Measurements from ENCODE around the gene PTPN13.

GRCh38 chr4:86819561-86819960 lies 225.4 kb downstream of the PTPN13 start:
- TF ChIP-seq POLR2A (IDR thresholded peaks at IDR 0.05) (no peak), EP300 (IDR thresholded peaks at IDR 0.05) (no peak), POLR2AphosphoS5 (IDR thresholded peaks at IDR 0.05) (no peak)
- TF ChIP-seq, protein P1, sequence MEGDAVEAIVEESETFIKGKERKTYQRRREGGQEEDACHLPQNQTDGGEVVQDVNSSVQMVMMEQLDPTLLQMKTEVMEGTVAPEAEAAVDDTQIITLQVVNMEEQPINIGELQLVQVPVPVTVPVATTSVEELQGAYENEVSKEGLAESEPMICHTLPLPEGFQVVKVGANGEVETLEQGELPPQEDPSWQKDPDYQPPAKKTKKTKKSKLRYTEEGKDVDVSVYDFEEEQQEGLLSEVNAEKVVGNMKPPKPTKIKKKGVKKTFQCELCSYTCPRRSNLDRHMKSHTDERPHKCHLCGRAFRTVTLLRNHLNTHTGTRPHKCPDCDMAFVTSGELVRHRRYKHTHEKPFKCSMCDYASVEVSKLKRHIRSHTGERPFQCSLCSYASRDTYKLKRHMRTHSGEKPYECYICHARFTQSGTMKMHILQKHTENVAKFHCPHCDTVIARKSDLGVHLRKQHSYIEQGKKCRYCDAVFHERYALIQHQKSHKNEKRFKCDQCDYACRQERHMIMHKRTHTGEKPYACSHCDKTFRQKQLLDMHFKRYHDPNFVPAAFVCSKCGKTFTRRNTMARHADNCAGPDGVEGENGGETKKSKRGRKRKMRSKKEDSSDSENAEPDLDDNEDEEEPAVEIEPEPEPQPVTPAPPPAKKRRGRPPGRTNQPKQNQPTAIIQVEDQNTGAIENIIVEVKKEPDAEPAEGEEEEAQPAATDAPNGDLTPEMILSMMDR (IDR thresholded peaks at IDR 0.05), result no peak
